Mesenchymal stem cell (in vitro differentiated cells and primary cell): ENCODE data around the gene IL17C.

Experiments
- DNase-seq: peaks from one replicate; pipeline ENCODE4 v3.0.0-alpha.2; 2013
- H2AFZ ChIP-seq: one replicate; pipeline ENCODE4 v1.6.1; 2013; ENCODE audit warnings: low read depth, mild to moderate bottlenecking, control low read depth, inconsistent platforms, low read length, moderate library complexity
- H2AK5ac ChIP-seq: 2 replicates; pipeline ENCODE4 v1.6.1; 2013; ENCODE audit warnings: low read length, moderate library complexity, mild to moderate bottlenecking, inconsistent platforms; ENCODE audit not compliant: severe bottlenecking
- H2BK120ac ChIP-seq: one replicate; pipeline ENCODE4 v1.6.1; 2013; ENCODE audit warnings: low read depth, mild to moderate bottlenecking, inconsistent platforms, low read length, moderate library complexity
- H2BK12ac ChIP-seq, 2 experiments: one replicate each; pipeline ENCODE4 v1.6.1; 2013; ENCODE audit warnings: inconsistent platforms in 2 of 2, low read length in 2 of 2, mild to moderate bottlenecking in 2 of 2, moderate library complexity in 2 of 2, control low read depth in 1 of 2
- H2BK15ac ChIP-seq: one replicate; pipeline ENCODE4 v1.6.1; 2013; ENCODE audit warnings: mild to moderate bottlenecking, low read depth, inconsistent platforms; ENCODE audit not compliant: poor library complexity, severe bottlenecking
- H2BK5ac ChIP-seq: 2 replicates; pipeline ENCODE4 v1.6.1; 2013; ENCODE audit warnings: low read depth, mild to moderate bottlenecking, low read length, control low read depth, inconsistent platforms; ENCODE audit not compliant: poor library complexity, severe bottlenecking
- H3K14ac ChIP-seq, 2 experiments: one replicate each; pipeline ENCODE4 v1.6.1; 2013; ENCODE audit warnings: inconsistent platforms in 2 of 2, low read length in 2 of 2, control low read depth in 1 of 2, mild to moderate bottlenecking in 1 of 2, moderate library complexity in 1 of 2
- H3K18ac ChIP-seq, 2 experiments: one replicate each; pipeline ENCODE4 v1.6.1; 2013; ENCODE audit warnings: inconsistent platforms in 2 of 2, low read length in 2 of 2, control low read depth in 1 of 2, low read depth in 1 of 2, mild to moderate bottlenecking in 1 of 2
- H3K23ac ChIP-seq, 2 experiments: one replicate each; pipeline ENCODE4 v1.6.1; 2013; ENCODE audit warnings: inconsistent platforms in 2 of 2, low read length in 2 of 2, mild to moderate bottlenecking in 2 of 2, moderate library complexity in 2 of 2, control low read depth in 1 of 2
- H3K27ac ChIP-seq: 2 replicates; pipeline ENCODE4 v1.5.1; 2013; ENCODE audit warnings: mild to moderate bottlenecking, moderate library complexity, low read length, control low read depth, inconsistent platforms; ENCODE audit not compliant: poor library complexity, severe bottlenecking
- H3K27me3 ChIP-seq, 2 experiments: 2 replicates each; pipeline versions ENCODE4 v1.6.1 to v1.7.0; 2013; ENCODE audit warnings: low read length in 2 of 2, mild to moderate bottlenecking in 2 of 2, moderate library complexity in 2 of 2, control low read depth in 1 of 2, inconsistent platforms in 1 of 2; ENCODE audit not compliant: control insufficient read depth in 1 of 2, insufficient read depth in 1 of 2
- H3K36me3 ChIP-seq, 2 experiments: 2 replicates each; pipeline versions ENCODE4 v1.6.1 to v1.7.0; 2013; ENCODE audit warnings: low read length in 2 of 2, control low read depth in 1 of 2, inconsistent platforms in 1 of 2, low read depth in 1 of 2, mild to moderate bottlenecking in 1 of 2; ENCODE audit not compliant: insufficient read depth in 2 of 2, control insufficient read depth in 1 of 2
- H3K4ac ChIP-seq, 2 experiments: one replicate each; pipeline ENCODE4 v1.6.1; 2013; ENCODE audit warnings: inconsistent platforms in 2 of 2, low read length in 2 of 2, mild to moderate bottlenecking in 2 of 2, moderate library complexity in 2 of 2, control low read depth in 1 of 2, low read depth in 1 of 2
- H3K4me1 ChIP-seq: 2 replicates; pipeline ENCODE4 v1.6.1; 2013; ENCODE audit warnings: low read depth, low read length, control low read depth; ENCODE audit not compliant: control insufficient read depth, insufficient read depth
- H3K4me2 ChIP-seq: 2 replicates; pipeline ENCODE4 v1.6.1; 2013; ENCODE audit warnings: low read length, mild to moderate bottlenecking, inconsistent platforms; ENCODE audit not compliant: poor library complexity, severe bottlenecking
- H3K4me3 ChIP-seq, 2 experiments: 2 replicates each; pipeline versions ENCODE4 v1.5.1 to v1.7.0; 2013; ENCODE audit warnings: low read length in 2 of 2, mild to moderate bottlenecking in 2 of 2, control low read depth in 1 of 2, low read depth in 1 of 2; ENCODE audit not compliant: insufficient read depth in 1 of 2
- H3K79me1 ChIP-seq: replicated peaks from 2 replicates; pipeline ENCODE4 v1.6.1; 2013; ENCODE audit warnings: mild to moderate bottlenecking, control low read depth, low read length, inconsistent platforms; ENCODE audit not compliant: poor library complexity, severe bottlenecking
- H3K9ac ChIP-seq: 2 replicates; pipeline ENCODE4 v1.7.0; 2013; ENCODE audit warnings: mild to moderate bottlenecking, low read length, moderate library complexity
- H3K9me3 ChIP-seq: 2 replicates; pipeline ENCODE4 v1.7.0; 2013; ENCODE audit warnings: mild to moderate bottlenecking, low read length; ENCODE audit not compliant: control insufficient read depth
- H4K8ac ChIP-seq: one replicate; pipeline ENCODE4 v1.6.1; 2013; ENCODE audit warnings: inconsistent platforms, mild to moderate bottlenecking, low read length, moderate library complexity
- H4K91ac ChIP-seq: one replicate; pipeline ENCODE4 v1.6.1; 2013; ENCODE audit warnings: mild to moderate bottlenecking, low read length, inconsistent platforms
- WGBS: methylation state at CpG from one replicate; pipeline ENCODE4 v1.1.7; 2013; ENCODE audit warnings: mixed read lengths; 5-methylcytosine and 5-hydroxymethylcytosine counted together

Gene IL17C

GRCh38 chr16:88593061-88593460 lies 45.3 kb upstream of the IL17C start:
- Histone ChIP-seq H3K23ac (no peak overlapping the region), H2BK5ac (no peak overlapping the region), H3K27ac (no peak overlapping the region), H3K9ac (no peak overlapping the region), H2AK5ac (no peak overlapping the region), H2AFZ (no peak overlapping the region), H3K27me3 (no peaks in the 10 kb centered on the region), H2BK15ac (no peak overlapping the region), H3K4me1 (peaks cover 8% of the 10 kb centered on the region), H3K4me3 (no peak overlapping the region), H3K4ac (no peak overlapping the region), H3K9me3 (no peaks in the 10 kb centered on the region), H3K4me2 (no peak overlapping the region), H3K36me3 (peaks cover 41 to 46% of the 10 kb centered on the region in 2 experiments), H4K8ac (no peak overlapping the region), H3K79me1 (peaks cover 21% of the 10 kb centered on the region), H4K91ac (no peak overlapping the region), H2BK120ac (no peak overlapping the region), H2BK12ac (no peak overlapping the region), H3K18ac (no peak overlapping the region), H3K14ac (no peak overlapping the region)
- WGBS = 95% methylated on average over 12 of the region's 12 CpGs
- DNase-seq = no peak

- Histone ChIP-seq H2AK5ac (no peak overlapping the region), H3K4me1 (peaks cover 8% of the 10 kb centered on the region), H3K4ac (no peak overlapping the region), H3K9ac (no peak overlapping the region), H2BK15ac (no peak overlapping the region), H2BK12ac (no peak overlapping the region), H3K9me3 (no peaks in the 10 kb centered on the region), H3K18ac (no peak overlapping the region), H3K27me3 (no peaks in the 10 kb centered on the region), H2BK120ac (no peak overlapping the region), H3K4me3 (no peak overlapping the region), H2AFZ (no peak overlapping the region), H2BK5ac (no peak overlapping the region), H4K8ac (no peak overlapping the region), H3K79me1 (peaks cover 18% of the 10 kb centered on the region), H3K27ac (no peak overlapping the region), H3K36me3 (peaks cover 41 to 46% of the 10 kb centered on the region in 2 experiments), H3K14ac (no peak overlapping the region), H3K4me2 (no peak overlapping the region), H3K23ac (no peak overlapping the region), H4K91ac (no peak overlapping the region)
- 79% methylated on average over 11 of the region's 11 CpGs for WGBS
- DNase-seq = no peak
Observed at GRCh38 chr16:88593489-88593888, 44.9 kb upstream of the IL17C start.

GRCh38 chr16:88593910-88594309 lies 44.5 kb upstream of the IL17C start:
- H3K14ac ChIP-seq = no peak overlapping the region
- no peak for DNase-seq
- H2AK5ac ChIP-seq = no peak overlapping the region
- H4K91ac ChIP-seq = no peak overlapping the region
- H3K23ac ChIP-seq = no peak overlapping the region
- 93% methylated on average over 5 of the region's 6 CpGs for WGBS
- H3K27me3 ChIP-seq = no peaks in the 10 kb centered on the region
- no peaks in the 10 kb centered on the region for H3K9me3 ChIP-seq
- H3K79me1 ChIP-seq = peaks cover 16% of the 10 kb centered on the region
- no peak overlapping the region for H3K4me2 ChIP-seq
- no peak overlapping the region for H2BK15ac ChIP-seq
- no peak overlapping the region for H2BK12ac ChIP-seq
- no peak overlapping the region for H2BK120ac ChIP-seq
- peaks cover 42 to 46% of the 10 kb centered on the region in 2 experiments for H3K36me3 ChIP-seq
- no peak overlapping the region for H4K8ac ChIP-seq
- no peak overlapping the region for H3K4me3 ChIP-seq
- H3K18ac ChIP-seq = no peak overlapping the region
- no peak overlapping the region for H2BK5ac ChIP-seq
- no peak overlapping the region for H3K27ac ChIP-seq
- H3K4me1 ChIP-seq = peaks cover 8% of the 10 kb centered on the region
- H3K4ac ChIP-seq = no peak overlapping the region
- H2AFZ ChIP-seq = no peak overlapping the region
- no peak overlapping the region for H3K9ac ChIP-seq

DNA sequence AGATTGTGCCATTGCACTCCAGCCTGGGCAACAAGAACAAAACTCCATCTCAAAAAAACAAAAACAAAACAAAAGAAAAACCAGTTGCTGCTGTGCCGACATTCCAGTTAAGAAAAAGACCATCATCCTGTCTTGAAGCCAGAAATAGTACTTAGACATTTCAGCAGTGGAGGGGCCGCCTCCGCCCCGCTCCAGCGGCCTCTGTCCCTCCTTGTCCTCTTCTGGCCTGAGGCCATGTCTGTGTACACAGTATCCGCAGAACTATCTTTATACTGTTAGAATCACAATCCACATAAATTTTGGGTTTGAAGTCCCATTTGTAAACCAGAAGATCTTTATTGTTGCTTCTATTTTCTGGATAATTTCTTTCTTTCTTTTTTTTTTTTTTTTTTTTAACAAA lies 43.3 kb upstream of the IL17C start:
- H3K23ac ChIP-seq = no peak overlapping the region
- H2AK5ac ChIP-seq = no peak overlapping the region
- H3K36me3 ChIP-seq = peaks cover 45 to 46% of the 10 kb centered on the region in 2 experiments
- no peaks in the 10 kb centered on the region for H3K27me3 ChIP-seq
- H3K9ac ChIP-seq = no peak overlapping the region
- H3K9me3 ChIP-seq = no peaks in the 10 kb centered on the region
- H3K4me3 ChIP-seq = no peak overlapping the region
- over 99% methylated on average over 6 of the region's 6 CpGs for WGBS
- no peak overlapping the region for H2AFZ ChIP-seq
- H2BK15ac ChIP-seq = no peak overlapping the region
- DNase-seq = no peak
- no peak overlapping the region for H2BK120ac ChIP-seq
- no peak overlapping the region for H2BK12ac ChIP-seq
- H3K27ac ChIP-seq = no peak overlapping the region
- no peak overlapping the region for H3K14ac ChIP-seq
- peaks cover 8% of the 10 kb centered on the region for H3K4me1 ChIP-seq
- H3K4ac ChIP-seq = no peak overlapping the region
- H3K18ac ChIP-seq = no peak overlapping the region
- no peak overlapping the region for H4K91ac ChIP-seq
- no peak overlapping the region for H3K4me2 ChIP-seq
- no peak overlapping the region for H4K8ac ChIP-seq
- H2BK5ac ChIP-seq = no peak overlapping the region
- H3K79me1 ChIP-seq = peaks cover 18% of the 10 kb centered on the region
